ENCODE results near the gene COL13A1. TPM values are rescaled to one million over a fixed set of nuclear protein-coding genes. Genes with fewer than 3 reads are reported as not detected.

The COL13A1 gene
- total RNA-seq, 4 donors from 2014 or later = 0.19 to 6.9 (median 2.4) TPM

DNA sequence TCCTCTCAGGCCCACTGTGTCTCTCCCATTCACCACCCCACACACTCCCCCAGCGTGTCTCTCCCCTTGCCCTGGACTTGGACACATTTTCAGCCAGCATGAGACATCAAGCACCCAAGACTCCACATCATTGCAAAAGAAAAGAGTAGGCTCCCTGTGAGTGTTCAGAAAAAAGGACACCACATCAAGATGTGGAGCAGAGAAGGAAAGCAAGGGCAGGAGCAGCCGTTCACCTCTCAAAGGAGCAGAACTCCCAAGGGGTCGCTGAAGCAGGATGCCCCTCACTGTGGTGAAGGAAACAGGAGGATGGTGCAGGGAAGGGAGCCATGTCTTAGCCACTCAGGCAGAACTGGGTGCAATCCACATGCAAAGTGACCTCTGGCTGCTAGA lies 161.0 kb downstream of the COL13A1 start:
- Histone ChIP-seq H3K27me3 (no peaks in the 10 kb centered on the region), H3K4me1 (no peaks in the 10 kb centered on the region), H3K9me3 (no peaks in the 10 kb centered on the region), H3K4me3 (no peak overlapping the region), H3K36me3 (no peaks in the 10 kb centered on the region), H3K27ac (no peak overlapping the region)
- TF ChIP-seq, protein P1, sequence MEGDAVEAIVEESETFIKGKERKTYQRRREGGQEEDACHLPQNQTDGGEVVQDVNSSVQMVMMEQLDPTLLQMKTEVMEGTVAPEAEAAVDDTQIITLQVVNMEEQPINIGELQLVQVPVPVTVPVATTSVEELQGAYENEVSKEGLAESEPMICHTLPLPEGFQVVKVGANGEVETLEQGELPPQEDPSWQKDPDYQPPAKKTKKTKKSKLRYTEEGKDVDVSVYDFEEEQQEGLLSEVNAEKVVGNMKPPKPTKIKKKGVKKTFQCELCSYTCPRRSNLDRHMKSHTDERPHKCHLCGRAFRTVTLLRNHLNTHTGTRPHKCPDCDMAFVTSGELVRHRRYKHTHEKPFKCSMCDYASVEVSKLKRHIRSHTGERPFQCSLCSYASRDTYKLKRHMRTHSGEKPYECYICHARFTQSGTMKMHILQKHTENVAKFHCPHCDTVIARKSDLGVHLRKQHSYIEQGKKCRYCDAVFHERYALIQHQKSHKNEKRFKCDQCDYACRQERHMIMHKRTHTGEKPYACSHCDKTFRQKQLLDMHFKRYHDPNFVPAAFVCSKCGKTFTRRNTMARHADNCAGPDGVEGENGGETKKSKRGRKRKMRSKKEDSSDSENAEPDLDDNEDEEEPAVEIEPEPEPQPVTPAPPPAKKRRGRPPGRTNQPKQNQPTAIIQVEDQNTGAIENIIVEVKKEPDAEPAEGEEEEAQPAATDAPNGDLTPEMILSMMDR (IDR thresholded peaks at IDR 0.05 in 4 of 5, conservative IDR thresholded peaks at IDR 0.05 in 1 of 5) = no peak
- no peak for TF ChIP-seq POLR2A (IDR thresholded peaks at IDR 0.05)
- DNase-seq (no peak), ATAC-seq (no peak)
- intact Hi-C loops (cut with DNase I; ENCODE audit: low total_unique reads) (no loop called here), in situ Hi-C loops (cut with MboI; ENCODE audit: low sequenced_read_pairs in 4 of 4) (no loop called here)

DNA sequence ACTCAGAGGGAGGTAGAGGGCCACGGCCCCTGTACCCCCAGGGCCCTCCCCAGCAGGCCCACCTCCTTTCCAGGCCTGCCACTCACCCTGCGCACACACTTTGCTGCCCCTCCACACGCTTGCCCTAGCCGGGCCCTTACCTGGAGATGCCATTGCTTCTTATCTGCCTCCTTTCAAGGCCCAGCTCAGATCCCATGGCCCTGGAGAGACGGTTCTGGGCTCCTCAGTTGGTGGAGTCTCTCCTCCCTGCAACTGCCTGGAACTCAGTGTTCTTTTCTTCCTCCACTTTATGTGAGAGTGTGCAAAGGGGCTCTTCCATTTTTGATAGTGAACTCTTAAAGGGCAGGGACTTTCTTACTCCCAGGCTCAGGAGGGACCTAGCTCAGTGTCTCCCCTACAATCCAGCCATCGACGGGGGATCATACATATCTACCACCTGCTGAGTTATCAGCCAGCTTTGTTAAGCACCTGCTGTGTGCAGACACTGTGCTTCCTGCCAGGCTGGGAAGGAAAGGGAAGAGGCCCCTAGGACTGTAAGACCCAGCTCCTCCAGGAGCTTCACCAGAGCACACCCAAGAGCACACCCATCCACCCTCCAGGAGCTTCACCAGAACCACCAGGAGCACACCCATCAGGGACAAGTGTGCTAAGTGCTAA lies 161.6 kb downstream of the COL13A1 start:
- no peaks in the 10 kb centered on the region for H3K4me1 ChIP-seq
- H3K36me3 ChIP-seq = no peaks in the 10 kb centered on the region
- no peaks in the 10 kb centered on the region for H3K27me3 ChIP-seq
- DNase-seq = no peak
- no peak for TF ChIP-seq POLR2A (IDR thresholded peaks at IDR 0.05)
- TF ChIP-seq, protein P1 (IDR thresholded peaks at IDR 0.05 in 4 of 5, conservative IDR thresholded peaks at IDR 0.05 in 1 of 5) = no peak
- no peaks in the 10 kb centered on the region for H3K9me3 ChIP-seq
- H3K27ac ChIP-seq = no peak overlapping the region
- no peak for ATAC-seq
- intact Hi-C loops (cut with DNase I; ENCODE audit: low total_unique reads) = no loop called here
- H3K4me3 ChIP-seq = no peak overlapping the region
- in situ Hi-C loops (cut with MboI; ENCODE audit: low sequenced_read_pairs in 4 of 4) = no loop called here

GRCh38 chr10:69963835-69964710 lies 162.4 kb downstream of the COL13A1 start:
- H3K36me3 ChIP-seq = no peaks in the 10 kb centered on the region
- no peaks in the 10 kb centered on the region for H3K27me3 ChIP-seq
- no peak for DNase-seq
- no peak for ATAC-seq
- no peaks in the 10 kb centered on the region for H3K4me1 ChIP-seq
- TF ChIP-seq POLR2A (IDR thresholded peaks at IDR 0.05) = no peak
- TF ChIP-seq, protein P1 (IDR thresholded peaks at IDR 0.05 in 4 of 5, conservative IDR thresholded peaks at IDR 0.05 in 1 of 5) = no peak
- no peaks in the 10 kb centered on the region for H3K9me3 ChIP-seq
- no peak overlapping the region for H3K27ac ChIP-seq
- intact Hi-C loops (cut with DNase I; ENCODE audit: low total_unique reads) (no loop called here), in situ Hi-C loops (cut with MboI; ENCODE audit: low sequenced_read_pairs in 4 of 4) (no loop called here)
- H3K4me3 ChIP-seq = no peak overlapping the region

- DNase-seq = no peak
- in situ Hi-C loops (cut with MboI; ENCODE audit: low sequenced_read_pairs in 4 of 4) = no loop called here
- intact Hi-C loops (cut with DNase I; ENCODE audit: low total_unique reads) = no loop called here
- Histone ChIP-seq H3K27me3 (no peaks in the 10 kb centered on the region), H3K4me3 (no peak overlapping the region), H3K36me3 (no peaks in the 10 kb centered on the region), H3K4me1 (no peaks in the 10 kb centered on the region), H3K9me3 (no peaks in the 10 kb centered on the region), H3K27ac (no peak overlapping the region)
- TF ChIP-seq, protein P1 (IDR thresholded peaks at IDR 0.05 in 4 of 5, conservative IDR thresholded peaks at IDR 0.05 in 1 of 5) = no peak
- no peak for TF ChIP-seq POLR2A (IDR thresholded peaks at IDR 0.05)
- no peak for ATAC-seq
Observed at GRCh38 chr10:69965086-69965485, 163.4 kb downstream of the COL13A1 start.
